MM.1S (cell line): ENCODE measurements around the gene CPAMD8.
A peak's percentile ranks its signal among the peaks of the same experiment; 100 is the strongest.

Experiments
- DNase-seq: peaks from one replicate; pipeline ENCODE4 v3.0.0-alpha.2; 2015
- H2AFZ ChIP-seq: fragments of 300-600 bp; sonication (generic); 2 replicates; pipeline ENCODE4 v1.6.0; 2016; ENCODE audit warnings: antibody characterized with exemption, low read length
- H3F3A ChIP-seq: fragments of 300-600 bp; sonication (generic); 2 replicates; pipeline ENCODE4 v1.6.1; 2016; ENCODE audit warnings: mild to moderate bottlenecking, antibody characterized with exemption, low read length, moderate library complexity, mixed read lengths; ENCODE audit not compliant: insufficient read depth
- H3K27ac ChIP-seq: fragments of 300-600 bp; sonication (generic); 2 replicates; pipeline ENCODE4 v1.5.1; 2016; ENCODE audit warnings: mild to moderate bottlenecking, low read length
- H3K27me3 ChIP-seq: fragments of 300-600 bp; sonication (generic); replicated peaks from 2 replicates; pipeline ENCODE4 v1.6.0; 2016; ENCODE audit warnings: low read length; ENCODE audit not compliant: insufficient read depth
- H3K36me3 ChIP-seq: fragments of 300-600 bp; sonication (generic); replicated peaks from 2 replicates; pipeline ENCODE4 v1.6.1; 2016; ENCODE audit warnings: mild to moderate bottlenecking, low read length, mixed read lengths; ENCODE audit not compliant: insufficient read depth
- H3K4me1 ChIP-seq: fragments of 300-600 bp; sonication (generic); 2 replicates; pipeline ENCODE4 v1.6.1; 2016; ENCODE audit warnings: low read length, mixed read lengths
- H3K4me2 ChIP-seq: fragments of 300-600 bp; sonication (generic); 2 replicates; pipeline ENCODE4 v1.6.0; 2016; ENCODE audit warnings: low read depth, low read length
- H3K4me3 ChIP-seq: fragments of 300-600 bp; sonication (generic); 2 replicates; pipeline ENCODE4 v1.5.1; 2016; ENCODE audit warnings: low read length, mixed read lengths
- H3K79me2 ChIP-seq: fragments of 300-600 bp; sonication (generic); 2 replicates; pipeline ENCODE4 v1.6.1; 2016; ENCODE audit warnings: mixed run types, low read length, mixed read lengths
- H3K9ac ChIP-seq: fragments of 300-600 bp; sonication (generic); 2 replicates; pipeline ENCODE4 v1.6.1; 2016; ENCODE audit warnings: low read length, mixed read lengths
- H3K9me2 ChIP-seq: fragments of 300-600 bp; sonication (generic); replicated peaks from 2 replicates; pipeline ENCODE4 v1.6.1; 2016; ENCODE audit warnings: mild to moderate bottlenecking, low read length, mixed read lengths; ENCODE audit not compliant: insufficient read depth
- H3K9me3 ChIP-seq: fragments of 300-600 bp; sonication (generic); replicated peaks from 2 replicates; pipeline ENCODE4 v1.6.1; 2016; ENCODE audit warnings: mild to moderate bottlenecking, low read length, mixed read lengths; ENCODE audit not compliant: insufficient read depth
- H4K20me1 ChIP-seq: fragments of 300-600 bp; sonication (generic); 2 replicates; pipeline ENCODE4 v1.6.1; 2016; ENCODE audit warnings: mild to moderate bottlenecking, low read length, moderate library complexity, mixed read lengths; ENCODE audit not compliant: insufficient read depth
- EZH2 ChIP-seq: fragments of 300-600 bp; sonication (generic); optimal IDR thresholded peaks from 2 replicates; pipeline ENCODE3; 2017; ENCODE audit warnings: low read depth, mild to moderate bottlenecking, antibody characterized with exemption, low read length, mixed read lengths
- EZH2phosphoT487 ChIP-seq: fragments of 300-600 bp; sonication (generic); IDR thresholded peaks from 2 replicates; pipeline ENCODE4 v1.6.1; 2018; ENCODE audit warnings: antibody characterized with exemption, low read length
- TF ChIP-seq, protein P1 (sequence below): fragments of 300-600 bp; sonication (generic); IDR thresholded peaks from 2 replicates; pipeline ENCODE4 v1.5.1; 2016; ENCODE audit warnings: antibody characterized with exemption, low read length, mixed read lengths

The CPAMD8 gene

DNA sequence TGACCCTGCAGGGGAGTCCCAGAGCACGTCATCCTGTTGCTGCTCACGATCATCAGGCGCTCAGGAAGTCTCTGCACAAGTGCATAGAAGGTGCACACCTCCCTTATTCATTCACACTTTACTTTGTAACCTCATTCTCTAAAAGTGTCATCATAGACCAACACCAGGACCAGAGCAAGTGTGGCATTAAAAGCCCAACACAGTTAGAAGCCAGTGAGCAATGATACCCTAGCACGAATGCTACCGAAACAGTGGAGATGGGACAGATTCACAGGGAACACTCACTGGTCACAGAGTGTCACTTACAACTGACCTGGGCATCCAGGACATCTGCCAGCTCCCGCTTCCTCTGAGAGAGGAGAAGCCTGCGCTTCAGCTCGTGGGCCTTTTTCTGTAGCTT lies 31.6 kb upstream of the CPAMD8 start:
- Histone ChIP-seq H3K9me2 (no peaks in the 10 kb centered on the region), H3K4me1 (no peaks in the 10 kb centered on the region)
- TF ChIP-seq EZH2 (no peak), EZH2phosphoT487 (no peak)
- TF ChIP-seq, protein P1, sequence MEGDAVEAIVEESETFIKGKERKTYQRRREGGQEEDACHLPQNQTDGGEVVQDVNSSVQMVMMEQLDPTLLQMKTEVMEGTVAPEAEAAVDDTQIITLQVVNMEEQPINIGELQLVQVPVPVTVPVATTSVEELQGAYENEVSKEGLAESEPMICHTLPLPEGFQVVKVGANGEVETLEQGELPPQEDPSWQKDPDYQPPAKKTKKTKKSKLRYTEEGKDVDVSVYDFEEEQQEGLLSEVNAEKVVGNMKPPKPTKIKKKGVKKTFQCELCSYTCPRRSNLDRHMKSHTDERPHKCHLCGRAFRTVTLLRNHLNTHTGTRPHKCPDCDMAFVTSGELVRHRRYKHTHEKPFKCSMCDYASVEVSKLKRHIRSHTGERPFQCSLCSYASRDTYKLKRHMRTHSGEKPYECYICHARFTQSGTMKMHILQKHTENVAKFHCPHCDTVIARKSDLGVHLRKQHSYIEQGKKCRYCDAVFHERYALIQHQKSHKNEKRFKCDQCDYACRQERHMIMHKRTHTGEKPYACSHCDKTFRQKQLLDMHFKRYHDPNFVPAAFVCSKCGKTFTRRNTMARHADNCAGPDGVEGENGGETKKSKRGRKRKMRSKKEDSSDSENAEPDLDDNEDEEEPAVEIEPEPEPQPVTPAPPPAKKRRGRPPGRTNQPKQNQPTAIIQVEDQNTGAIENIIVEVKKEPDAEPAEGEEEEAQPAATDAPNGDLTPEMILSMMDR, result no peak

DNA sequence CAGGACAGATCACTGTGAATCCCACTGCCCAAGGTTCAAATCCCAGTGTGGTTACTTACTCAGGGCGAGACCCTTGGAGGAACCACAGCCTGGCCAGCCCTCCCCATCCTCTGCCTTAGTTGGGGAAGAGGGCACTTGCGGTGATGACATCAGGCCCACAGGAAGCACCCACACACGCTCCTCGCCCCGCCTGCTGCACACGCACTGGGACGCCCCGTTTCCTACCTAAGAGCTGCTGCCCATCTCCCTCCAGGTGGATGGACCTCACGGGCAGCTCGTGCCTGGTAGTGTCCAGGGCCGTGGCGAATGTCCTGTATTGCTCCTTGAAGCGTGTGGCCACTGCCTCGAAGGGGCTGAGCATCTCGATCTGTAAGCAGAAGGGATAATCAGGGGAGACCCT lies 29.0 kb upstream of the CPAMD8 start:
- no peak for TF ChIP-seq EZH2
- H3K4me1 ChIP-seq, result no peaks in the 10 kb centered on the region
- no peaks in the 10 kb centered on the region for H3K36me3 ChIP-seq
- no peaks in the 10 kb centered on the region for H3K79me2 ChIP-seq
- H3K9me2 ChIP-seq, result no peaks in the 10 kb centered on the region
- no peak for DNase-seq
- no peaks in the 10 kb centered on the region for H3K9me3 ChIP-seq
- no peak overlapping the region for H3K9ac ChIP-seq
- H3K27me3 ChIP-seq, result no peaks in the 10 kb centered on the region
- no peaks in the 10 kb centered on the region for H4K20me1 ChIP-seq
- no peak overlapping the region for H3K4me2 ChIP-seq
- H2AFZ ChIP-seq, result no peak overlapping the region
- no peak overlapping the region for H3K4me3 ChIP-seq
- H3K27ac ChIP-seq, result no peak overlapping the region
- no peaks in the 10 kb centered on the region for H3F3A ChIP-seq

More for the DNA sequence above, 31.6 kb upstream of the CPAMD8 start:
- Histone ChIP-seq H3K79me2 (peaks cover 6% of the 10 kb centered on the region; the same call in 1 of the 2 replicates), H2AFZ (no peak overlapping the region), H3K36me3 (no peaks in the 10 kb centered on the region), H4K20me1 (peaks cover 6% of the 10 kb centered on the region; the same call in 1 of the 2 replicates), H3K27me3 (no peaks in the 10 kb centered on the region), H3K27ac (no peak overlapping the region), H3K4me3 (no peak overlapping the region), H3K4me2 (no peak overlapping the region), H3K9me3 (no peaks in the 10 kb centered on the region), H3F3A (no peaks in the 10 kb centered on the region), H3K9ac (no peak overlapping the region)
- DNase-seq, result no peak

- no peaks in the 10 kb centered on the region for H3K9me3 ChIP-seq
- no peaks in the 10 kb centered on the region for H4K20me1 ChIP-seq
- H3F3A ChIP-seq, result no peaks in the 10 kb centered on the region
- no peak for DNase-seq
- H3K4me2 ChIP-seq, result no peak overlapping the region
- no peak for TF ChIP-seq EZH2phosphoT487
- TF ChIP-seq, protein P1, result no peak
- TF ChIP-seq EZH2, result no peak
- H2AFZ ChIP-seq, result no peak overlapping the region
- no peak overlapping the region for H3K27ac ChIP-seq
- no peaks in the 10 kb centered on the region for H3K27me3 ChIP-seq
- no peaks in the 10 kb centered on the region for H3K9me2 ChIP-seq
- no peaks in the 10 kb centered on the region for H3K36me3 ChIP-seq
- no peaks in the 10 kb centered on the region for H3K4me1 ChIP-seq
- no peaks in the 10 kb centered on the region for H3K79me2 ChIP-seq
- no peak overlapping the region for H3K4me3 ChIP-seq
- H3K9ac ChIP-seq, result no peak overlapping the region
Measured at GRCh38 chr19:17054746-17055145, 28.1 kb upstream of the CPAMD8 start.

DNA sequence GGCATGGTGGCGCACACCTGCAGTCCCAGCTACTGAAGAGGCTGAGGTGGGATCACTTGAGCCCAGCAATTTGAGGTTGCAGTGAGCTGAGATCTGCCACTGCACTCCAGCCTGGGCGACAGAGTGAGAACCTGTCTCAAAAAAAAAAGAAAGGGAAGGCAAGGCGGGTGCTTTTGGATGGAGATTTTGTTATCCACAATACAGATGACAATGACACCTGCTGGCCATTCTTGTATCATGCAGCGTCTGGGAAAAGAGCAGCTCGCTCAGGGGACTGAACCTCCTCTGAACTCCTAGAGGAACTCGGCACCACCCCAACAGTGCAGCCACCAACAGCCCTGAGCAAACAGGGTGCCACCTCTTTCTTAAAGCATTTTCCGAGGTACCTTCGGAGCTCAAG lies 25.8 kb upstream of the CPAMD8 start:
- no peaks in the 10 kb centered on the region for H3F3A ChIP-seq
- no peak overlapping the region for H3K4me3 ChIP-seq
- H2AFZ ChIP-seq, result no peak overlapping the region
- no peak overlapping the region for H3K9ac ChIP-seq
- H3K9me3 ChIP-seq, result no peaks in the 10 kb centered on the region
- H4K20me1 ChIP-seq, result no peaks in the 10 kb centered on the region
- H3K79me2 ChIP-seq, result no peaks in the 10 kb centered on the region
- no peak for DNase-seq
- no peak overlapping the region for H3K4me2 ChIP-seq
- no peaks in the 10 kb centered on the region for H3K9me2 ChIP-seq
- H3K4me1 ChIP-seq, result no peaks in the 10 kb centered on the region
- H3K27me3 ChIP-seq, result no peaks in the 10 kb centered on the region
- no peaks in the 10 kb centered on the region for H3K36me3 ChIP-seq
- TF ChIP-seq EZH2 (no peak), EZH2phosphoT487 (no peak)
- TF ChIP-seq, protein P1, result peak; percentile 36
- H3K27ac ChIP-seq, result no peak overlapping the region
